ENCODE data around the gene GFRA3. TPM values are rescaled to one million over a fixed set of nuclear protein-coding genes. Genes with fewer than 3 reads are reported as not detected.
"Not testable (repeated sequence)": the region's sequence is repeated elsewhere in the genome, so short reads cannot be mapped to it uniquely, and the experiment has no call there.

Gene GFRA3
- not detected for total RNA-seq

DNA sequence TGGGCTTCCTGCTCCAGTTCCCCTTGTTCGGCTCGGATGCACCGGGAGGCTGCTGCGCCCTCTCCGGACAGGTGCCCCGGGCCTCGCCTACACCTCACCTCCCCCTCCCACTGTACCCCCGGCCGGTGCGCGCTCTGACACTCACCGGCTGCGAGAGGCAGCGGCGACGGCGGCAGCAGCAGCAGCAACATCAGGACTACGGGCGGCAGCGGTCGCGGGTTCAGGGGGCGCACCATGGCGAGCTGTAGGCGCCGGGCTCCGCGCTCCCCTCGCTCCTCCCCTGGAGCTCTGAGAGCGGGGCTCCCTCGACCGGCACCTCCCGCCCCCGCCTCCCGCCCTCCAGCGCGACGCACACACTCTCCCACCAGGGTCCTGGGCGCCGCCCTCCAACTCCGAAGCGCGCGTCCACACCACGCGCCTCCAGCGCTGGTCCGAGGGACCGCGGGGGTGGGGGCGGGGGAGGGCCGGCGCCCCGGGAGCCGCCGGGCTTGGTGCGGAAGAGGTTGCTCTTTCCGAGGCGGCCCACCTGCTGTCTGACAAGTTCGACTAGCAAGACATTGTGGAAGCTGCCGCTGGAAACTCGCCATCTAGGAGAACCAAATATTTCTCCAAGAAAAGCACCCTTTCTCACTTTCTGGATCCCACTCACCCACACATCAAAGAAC, at the start of gene GFRA3:
Gene GFRA3, minus strand, starts transcription at position 433 of the 665 bp plus-strand sequence. Its CDS starts 197 bp downstream, at position 236.
- H3K4me3 Mint-ChIP-seq, result peak within 1 kb of the TSS; percentile 56
- TF ChIP-seq, protein P1, sequence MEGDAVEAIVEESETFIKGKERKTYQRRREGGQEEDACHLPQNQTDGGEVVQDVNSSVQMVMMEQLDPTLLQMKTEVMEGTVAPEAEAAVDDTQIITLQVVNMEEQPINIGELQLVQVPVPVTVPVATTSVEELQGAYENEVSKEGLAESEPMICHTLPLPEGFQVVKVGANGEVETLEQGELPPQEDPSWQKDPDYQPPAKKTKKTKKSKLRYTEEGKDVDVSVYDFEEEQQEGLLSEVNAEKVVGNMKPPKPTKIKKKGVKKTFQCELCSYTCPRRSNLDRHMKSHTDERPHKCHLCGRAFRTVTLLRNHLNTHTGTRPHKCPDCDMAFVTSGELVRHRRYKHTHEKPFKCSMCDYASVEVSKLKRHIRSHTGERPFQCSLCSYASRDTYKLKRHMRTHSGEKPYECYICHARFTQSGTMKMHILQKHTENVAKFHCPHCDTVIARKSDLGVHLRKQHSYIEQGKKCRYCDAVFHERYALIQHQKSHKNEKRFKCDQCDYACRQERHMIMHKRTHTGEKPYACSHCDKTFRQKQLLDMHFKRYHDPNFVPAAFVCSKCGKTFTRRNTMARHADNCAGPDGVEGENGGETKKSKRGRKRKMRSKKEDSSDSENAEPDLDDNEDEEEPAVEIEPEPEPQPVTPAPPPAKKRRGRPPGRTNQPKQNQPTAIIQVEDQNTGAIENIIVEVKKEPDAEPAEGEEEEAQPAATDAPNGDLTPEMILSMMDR (IDR thresholded peaks at IDR 0.05), result no peak
- DNase-seq (peak; percentile 35), ATAC-seq (peak; percentile 69)
- intact Hi-C loops (cut with micrococcal nuclease), result no loop called here
- ChIA-PET CTCF (interaction anchor here (1.1 to 1.3 kb wide), 2 partner anchors 9 to 254 kb away, joined by 3 read pairs; no protein-coding TSS in a partner anchor), POLR2A (interaction anchor here (0.6 to 1.0 kb wide), 2 partner anchors 34 to 155 kb away, joined by 3 read pairs; no protein-coding TSS in a partner anchor)
- no peak within 1 kb of the TSS for H3K27ac Mint-ChIP-seq
- peaks cover 24% of the 10 kb centered on the region for H3K27me3 Mint-ChIP-seq
- H3K36me3 Mint-ChIP-seq (ENCODE audit: low read depth), result no peaks in the 10 kb centered on the region
- H3K9me3 Mint-ChIP-seq, result no peaks in the 10 kb centered on the region
- peaks cover 9% of the 10 kb centered on the region for H3K4me1 Mint-ChIP-seq (ENCODE audit: low read depth)

GRCh38 chr5:138318211-138318610, 43.8 kb upstream of the GFRA3 start:
- POLR2A ChIA-PET; H3K27ac Mint-ChIP-seq; intact Hi-C loops (cut with micrococcal nuclease); DNase-seq; H3K27me3 Mint-ChIP-seq; H3K4me3 Mint-ChIP-seq; H3K36me3 Mint-ChIP-seq (ENCODE audit: low read depth); H3K4me1 Mint-ChIP-seq (ENCODE audit: low read depth); H3K9me3 Mint-ChIP-seq; ATAC-seq: not testable (repeated sequence)
- CTCF ChIA-PET, result interaction anchor here (3.7 kb wide), 1 partner anchor 34 kb away, joined by 9 read pairs; the partner anchor contains the start of gene KDM3B

GRCh38 chr5:138316355-138316754, 41.9 kb upstream of the GFRA3 start:
- no peaks in the 10 kb centered on the region for H3K9me3 Mint-ChIP-seq
- ChIA-PET POLR2A (interaction anchor here (0.6 kb wide), 1 partner anchor 177 kb away, joined by 3 read pairs; no protein-coding TSS in a partner anchor), CTCF (interaction anchor here (0.7 to 3.7 kb wide), 2 partner anchors 9 to 36 kb away, joined by 3 to 9 read pairs; partner anchors contain the start of gene KDM3B)
- no peak overlapping the region for H3K4me3 Mint-ChIP-seq
- ATAC-seq, result no peak
- intact Hi-C loops (cut with micrococcal nuclease), result no loop called here
- peaks cover 2% of the 10 kb centered on the region for H3K27me3 Mint-ChIP-seq
- TF ChIP-seq, protein P1 (IDR thresholded peaks at IDR 0.05), result no peak
- H3K27ac Mint-ChIP-seq, result no peak overlapping the region
- no peak for DNase-seq
- no peaks in the 10 kb centered on the region for H3K4me1 Mint-ChIP-seq (ENCODE audit: low read depth)
- H3K36me3 Mint-ChIP-seq (ENCODE audit: low read depth), result no peaks in the 10 kb centered on the region

- peaks cover 2% of the 10 kb centered on the region for H3K27me3 Mint-ChIP-seq
- DNase-seq (no peak), ATAC-seq (no peak)
- H3K4me3 Mint-ChIP-seq, result no peak overlapping the region
- TF ChIP-seq, protein P1 (IDR thresholded peaks at IDR 0.05), result no peak
- H3K27ac Mint-ChIP-seq, result no peak overlapping the region
- H3K36me3 Mint-ChIP-seq (ENCODE audit: low read depth), result no peaks in the 10 kb centered on the region
- H3K4me1 Mint-ChIP-seq (ENCODE audit: low read depth), result no peaks in the 10 kb centered on the region
- intact Hi-C loops (cut with micrococcal nuclease), result no loop called here
- ChIA-PET CTCF (interaction anchor here (3.7 kb wide), 1 partner anchor 37 kb away, joined by 9 read pairs; the partner anchor contains the start of gene KDM3B), POLR2A (no interaction called here)
- no peaks in the 10 kb centered on the region for H3K9me3 Mint-ChIP-seq
Measured at GRCh38 chr5:138315751-138316278, 41.4 kb upstream of the GFRA3 start.

DNA sequence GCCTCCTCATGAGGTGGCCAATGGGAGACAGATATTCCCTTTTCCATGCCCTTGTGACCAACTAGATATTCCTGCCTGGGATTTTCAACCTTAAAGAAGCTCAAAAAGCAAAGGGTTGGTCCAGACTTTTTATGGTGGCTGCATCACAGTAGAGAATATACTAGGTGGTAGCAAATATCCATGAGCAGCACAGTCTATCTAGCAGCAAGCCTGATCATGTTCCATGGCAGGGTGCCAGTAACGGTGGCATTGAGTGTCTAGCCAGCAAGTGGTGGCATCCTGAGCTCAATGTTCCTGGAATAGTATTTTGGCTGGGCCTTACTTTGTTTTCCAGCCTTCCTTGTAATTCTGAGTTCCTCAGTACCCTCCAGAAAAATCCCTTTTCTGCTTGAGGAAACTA, 31.4 kb upstream of the GFRA3 start:
- ChIA-PET CTCF (no interaction called here), POLR2A (no interaction called here)
- TF ChIP-seq, protein P1 (IDR thresholded peaks at IDR 0.05), result no peak
- H3K4me3 Mint-ChIP-seq, result no peak overlapping the region
- H3K27ac Mint-ChIP-seq, result no peak overlapping the region
- intact Hi-C loops (cut with micrococcal nuclease), result no loop called here
- H3K27me3 Mint-ChIP-seq, result no peaks in the 10 kb centered on the region
- H3K9me3 Mint-ChIP-seq, result no peaks in the 10 kb centered on the region
- DNase-seq (no peak), ATAC-seq (no peak)
- H3K4me1 Mint-ChIP-seq (ENCODE audit: low read depth), result no peaks in the 10 kb centered on the region
- no peaks in the 10 kb centered on the region for H3K36me3 Mint-ChIP-seq (ENCODE audit: low read depth)
